Esophagus squamous epithelium (tissue), 5 donors: ENCODE data around the gene NHEJ1. TPM values are rescaled to one million over a fixed set of nuclear protein-coding genes. Genes with fewer than 3 reads are reported as not detected.

ENCODE experiments used
- DNase-seq: peaks from one replicate; lab custom pipeline; 2025; lab: John Stamatoyannopoulos, UW
- H3K27ac ChIP-seq, 4 donors: fragments of 200-600 bp; sonication (generic); one replicate each; pipeline ENCODE4 v1.5.1; 2016 to 2019; ENCODE audit warnings: mild to moderate bottlenecking in 1 of 4
- H3K27me3 ChIP-seq, 4 donors: fragments of 200-600 bp; sonication (generic); 1 replicate in 3 of 4; 2 replicates in 1 of 4; pipeline versions ENCODE4 v1.5.1 to v1.6.0; 2017 to 2021; ENCODE audit warnings: antibody characterized with exemption in 1 of 4
- H3K36me3 ChIP-seq, 3 donors: fragments of 200-600 bp; sonication (generic); one replicate each; pipeline ENCODE4 v1.5.1; 2016 to 2019
- H3K4me1 ChIP-seq, 3 donors: fragments of 200-600 bp; sonication (generic); one replicate each; pipeline ENCODE4 v1.5.1; 2017 to 2019
- H3K4me3 ChIP-seq, 4 donors: fragments of 200-600 bp; sonication (generic); 1 replicate in 3 of 4; 2 replicates in 1 of 4; pipeline ENCODE4 v1.5.1; 2016 to 2019; ENCODE audit warnings: mild to moderate bottlenecking in 2 of 4, moderate library complexity in 1 of 4
- H3K9me3 ChIP-seq, 3 donors: fragments of 200-600 bp; sonication (generic); one replicate each; pipeline ENCODE4 v1.5.1; 2016 to 2019
- POLR2A ChIP-seq, 4 donors: fragments of 450-650 bp; IDR thresholded peaks; one replicate each; pipeline ENCODE4 v1.6.1; 2017; ENCODE audit warnings: antibody characterized with exemption in 4 of 4, mild to moderate bottlenecking in 4 of 4, moderate library complexity in 3 of 4
- WGBS, 2 donors: methylation state at CpG; one replicate each; pipeline ENCODE4 v1.1.5; 2018; 5-methylcytosine and 5-hydroxymethylcytosine counted together
- intact Hi-C: fragments of 100-400 bp; cut with DNase I; formaldehyde crosslinking; loops from one replicate; pipeline ENCODE4 v1.15.0; 2022
- total RNA-seq, 4 donors: library from RNA; depleted of rRNA; stranded (reverse); fragments of >200 nt; gene quantifications; one replicate each; pipeline ENCODE4 v1.1.0, GENCODE V29; 2016
- TF ChIP-seq, protein P1 (sequence below), 6 experiments: fragments of 450-650 bp in 4 of 6; fragments of 200-600 bp in 2 of 6; sonication (generic) in 2 of 6; IDR thresholded peaks; one replicate each; pipeline ENCODE4 v1.5.1; 2016 to 2019; ENCODE audit warnings: antibody characterized with exemption in 6 of 6, mild to moderate bottlenecking in 4 of 6, moderate library complexity in 4 of 6
- donor health status: DM: yes; HTN: yes; CAD: no.

The NHEJ1 gene
- total RNA-seq, 4 donors from 2014 or later, result 6.3 to 14.3 (median 9.7) TPM

DNA sequence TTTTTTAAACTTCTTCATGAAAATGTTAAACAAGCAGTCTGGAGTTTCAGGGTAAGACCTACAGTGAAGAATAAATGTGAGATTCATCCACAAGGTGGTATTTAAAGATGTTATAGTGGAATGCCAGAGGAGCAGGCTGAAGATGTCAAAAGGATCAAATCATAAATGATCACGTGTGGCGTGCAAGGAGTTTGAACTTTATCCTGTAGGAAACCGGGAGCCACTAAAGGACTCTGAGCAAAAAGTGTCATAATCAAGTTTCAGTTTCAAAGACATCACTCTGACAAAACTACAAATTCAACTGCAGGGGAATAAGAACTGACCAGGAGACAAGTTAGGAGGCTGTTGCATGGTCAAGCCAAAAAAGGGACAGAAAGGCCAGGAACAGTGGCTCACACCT, 19.9 kb downstream of the NHEJ1 start:
- 92 to 96% methylated on average over 3 of the region's 3 CpGs for WGBS, 2 donors
- Histone ChIP-seq H3K27me3 (no peaks in the 10 kb centered on the region), H3K36me3 (peaks cover 7 to 77% (median 7%) of the 10 kb centered on the region in 3 donors)

DNA sequence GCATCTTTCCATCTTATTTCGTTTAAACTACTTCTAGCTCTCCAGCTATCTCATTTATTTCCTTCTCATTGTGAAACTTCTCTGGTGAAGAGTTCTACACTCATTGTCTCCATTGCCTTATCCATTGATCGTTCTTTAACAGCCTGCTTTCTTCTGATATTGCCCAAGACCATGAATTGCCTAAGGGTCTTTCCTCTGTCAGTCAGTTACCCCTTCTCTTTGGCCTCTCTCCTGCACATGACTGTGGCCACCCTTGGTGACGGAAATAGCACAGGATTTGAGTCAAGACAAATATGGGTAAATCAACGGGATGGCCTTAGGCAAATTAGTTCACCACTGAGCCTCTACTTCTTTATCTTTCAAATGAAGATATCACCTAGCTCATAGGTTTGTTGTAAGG, 26.6 kb downstream of the NHEJ1 start:
- WGBS, 2 donors, result 76 to 87% methylated on average over 4 of the region's 4 CpGs
- H3K4me3 ChIP-seq, result no peak overlapping the region

More for the DNA sequence above, 19.9 kb downstream of the NHEJ1 start:
- H3K4me3 ChIP-seq, result no peak overlapping the region
- DNase-seq, result no peak
- no peak overlapping the region for H3K27ac ChIP-seq
- H3K4me1 ChIP-seq, result no peaks in the 10 kb centered on the region
- intact Hi-C loops, result no loop called here
- no peaks in the 10 kb centered on the region for H3K9me3 ChIP-seq
- TF ChIP-seq, protein P1, sequence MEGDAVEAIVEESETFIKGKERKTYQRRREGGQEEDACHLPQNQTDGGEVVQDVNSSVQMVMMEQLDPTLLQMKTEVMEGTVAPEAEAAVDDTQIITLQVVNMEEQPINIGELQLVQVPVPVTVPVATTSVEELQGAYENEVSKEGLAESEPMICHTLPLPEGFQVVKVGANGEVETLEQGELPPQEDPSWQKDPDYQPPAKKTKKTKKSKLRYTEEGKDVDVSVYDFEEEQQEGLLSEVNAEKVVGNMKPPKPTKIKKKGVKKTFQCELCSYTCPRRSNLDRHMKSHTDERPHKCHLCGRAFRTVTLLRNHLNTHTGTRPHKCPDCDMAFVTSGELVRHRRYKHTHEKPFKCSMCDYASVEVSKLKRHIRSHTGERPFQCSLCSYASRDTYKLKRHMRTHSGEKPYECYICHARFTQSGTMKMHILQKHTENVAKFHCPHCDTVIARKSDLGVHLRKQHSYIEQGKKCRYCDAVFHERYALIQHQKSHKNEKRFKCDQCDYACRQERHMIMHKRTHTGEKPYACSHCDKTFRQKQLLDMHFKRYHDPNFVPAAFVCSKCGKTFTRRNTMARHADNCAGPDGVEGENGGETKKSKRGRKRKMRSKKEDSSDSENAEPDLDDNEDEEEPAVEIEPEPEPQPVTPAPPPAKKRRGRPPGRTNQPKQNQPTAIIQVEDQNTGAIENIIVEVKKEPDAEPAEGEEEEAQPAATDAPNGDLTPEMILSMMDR (IDR thresholded peaks at IDR 0.05), result no peak
- TF ChIP-seq POLR2A (IDR thresholded peaks at IDR 0.05), result no peak

DNA sequence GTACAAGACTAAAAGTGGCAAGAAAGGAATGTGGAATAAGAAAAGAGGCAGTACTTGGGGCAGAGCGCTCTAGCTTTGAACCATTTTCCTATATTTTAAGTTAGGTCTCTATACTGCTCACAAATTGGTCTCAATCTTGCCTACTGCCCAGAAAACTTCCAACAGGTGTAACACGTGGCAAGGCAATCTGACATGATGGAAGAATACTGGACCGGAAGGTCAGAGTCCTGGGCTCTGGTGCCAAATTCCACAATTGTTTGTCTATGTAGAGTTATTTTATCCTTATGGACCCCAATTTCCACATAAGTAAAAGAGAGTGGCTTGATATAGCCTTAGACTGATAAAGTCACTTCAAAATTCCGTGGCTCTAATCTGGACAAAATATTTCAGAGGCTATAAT, 28.9 kb downstream of the NHEJ1 start:
- H3K36me3 ChIP-seq, result peaks cover 0 to 5% (median 0%) of the 10 kb centered on the region in 3 donors
- no peak overlapping the region for H3K4me3 ChIP-seq
- DNase-seq, result no peak
- intact Hi-C loops, result no loop called here
- TF ChIP-seq, protein P1 (IDR thresholded peaks at IDR 0.05), result no peak
- TF ChIP-seq POLR2A (IDR thresholded peaks at IDR 0.05), result no peak
- peaks cover 0 to 8% (median 0%) of the 10 kb centered on the region in 3 donors for H3K4me1 ChIP-seq
- no peaks in the 10 kb centered on the region for H3K9me3 ChIP-seq
- WGBS, 2 donors, result 73 to 86% methylated on average over 4 of the region's 4 CpGs
- H3K27me3 ChIP-seq, result no peaks in the 10 kb centered on the region
- no peak overlapping the region for H3K27ac ChIP-seq

More for the DNA sequence above, 26.6 kb downstream of the NHEJ1 start:
- no peak for TF ChIP-seq POLR2A (IDR thresholded peaks at IDR 0.05)
- TF ChIP-seq, protein P1 (IDR thresholded peaks at IDR 0.05), result no peak
- Histone ChIP-seq H3K27me3 (no peaks in the 10 kb centered on the region), H3K27ac (no peak overlapping the region), H3K36me3 (peaks cover 0 to 11% (median 0%) of the 10 kb centered on the region in 3 donors), H3K9me3 (no peaks in the 10 kb centered on the region), H3K4me1 (no peaks in the 10 kb centered on the region)
- intact Hi-C loops, result no loop called here
- no peak for DNase-seq

DNA sequence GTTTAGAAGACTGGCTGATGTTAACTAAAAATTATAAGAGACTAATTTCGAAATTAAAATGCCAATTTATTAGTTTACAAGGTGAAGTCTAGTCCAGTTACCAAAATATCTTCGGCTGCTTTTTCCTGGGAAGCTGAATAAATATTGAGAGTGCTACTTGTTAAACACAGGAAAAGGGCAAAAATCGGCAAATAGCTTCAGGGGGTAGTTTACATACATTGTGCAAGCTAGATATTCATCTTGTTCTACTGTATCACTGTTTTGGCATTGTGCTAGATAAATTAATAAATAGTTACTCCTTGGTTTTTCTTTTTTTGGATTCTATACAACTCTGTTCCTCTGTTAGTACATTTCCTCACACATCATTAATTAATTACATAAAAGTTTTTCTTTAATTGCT, 29.3 kb downstream of the NHEJ1 start:
- DNase-seq, result no peak
- peaks cover 0 to under 1% (median 0%) of the 10 kb centered on the region in 3 donors for H3K36me3 ChIP-seq
- H3K4me1 ChIP-seq, result peaks cover 0 to 12% (median 0%) of the 10 kb centered on the region in 3 donors
- no peak overlapping the region for H3K4me3 ChIP-seq
- no peaks in the 10 kb centered on the region for H3K9me3 ChIP-seq
- H3K27me3 ChIP-seq, result no peaks in the 10 kb centered on the region
- no peak overlapping the region for H3K27ac ChIP-seq
- TF ChIP-seq, protein P1 (IDR thresholded peaks at IDR 0.05), result no peak
- no peak for TF ChIP-seq POLR2A (IDR thresholded peaks at IDR 0.05)
- WGBS, 2 donors, result 57 to 66% methylated on average over 3 of the region's 3 CpGs
- intact Hi-C loops, result no loop called here

DNA sequence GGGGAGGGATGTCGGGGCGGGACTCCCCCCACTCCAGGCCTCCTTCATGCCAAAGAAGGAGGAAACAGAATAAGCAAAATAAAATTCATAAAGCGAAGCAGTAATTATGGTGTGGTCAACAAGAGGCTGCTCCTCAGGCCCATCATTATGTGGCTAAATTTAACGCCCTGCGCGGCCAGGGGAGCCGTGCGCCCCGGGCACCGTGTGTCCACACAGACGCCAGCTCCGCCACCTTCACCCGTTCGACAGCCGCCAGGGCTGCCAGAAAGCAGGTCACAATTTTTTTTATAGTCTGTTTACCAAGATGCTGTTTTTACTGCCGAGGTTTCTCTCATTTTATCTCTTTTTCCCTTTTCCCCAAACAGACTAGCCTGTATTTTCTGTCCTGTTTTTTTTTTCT, 31.0 kb downstream of the NHEJ1 start:
- H3K36me3 ChIP-seq, result no peaks in the 10 kb centered on the region
- intact Hi-C loops, result no loop called here
- no peak for DNase-seq
- H3K27ac ChIP-seq, result no peak overlapping the region
- H3K9me3 ChIP-seq, result no peaks in the 10 kb centered on the region
- H3K27me3 ChIP-seq, result no peaks in the 10 kb centered on the region
- H3K4me3 ChIP-seq, result no peak overlapping the region
- WGBS, 2 donors, result 98% methylated on average over 15 to 16 of the region's 16 CpGs
- no peak for TF ChIP-seq POLR2A (IDR thresholded peaks at IDR 0.05)
- TF ChIP-seq, protein P1 (IDR thresholded peaks at IDR 0.05), result no peak
- peaks cover 0 to 16% (median 0%) of the 10 kb centered on the region in 3 donors for H3K4me1 ChIP-seq
